ENCODE measurements around the gene TMEM94. TPM values are rescaled to one million over a fixed set of nuclear protein-coding genes. Genes with fewer than 3 reads are reported as not detected.
A peak's percentile ranks its signal among the peaks of the same experiment; 100 is the strongest.

TMEM94 gene
- total and polyA plus RNA-seq, 2 of the 13 experiments (the other 11 are each of a cell fraction or from before 2014, with no cell fraction given) = 32.6 to 134 TPM

GRCh38 chr17:75539967-75540729, 83.7 kb downstream of the TMEM94 start (continued):
- TF ChIP-seq, protein P1, sequence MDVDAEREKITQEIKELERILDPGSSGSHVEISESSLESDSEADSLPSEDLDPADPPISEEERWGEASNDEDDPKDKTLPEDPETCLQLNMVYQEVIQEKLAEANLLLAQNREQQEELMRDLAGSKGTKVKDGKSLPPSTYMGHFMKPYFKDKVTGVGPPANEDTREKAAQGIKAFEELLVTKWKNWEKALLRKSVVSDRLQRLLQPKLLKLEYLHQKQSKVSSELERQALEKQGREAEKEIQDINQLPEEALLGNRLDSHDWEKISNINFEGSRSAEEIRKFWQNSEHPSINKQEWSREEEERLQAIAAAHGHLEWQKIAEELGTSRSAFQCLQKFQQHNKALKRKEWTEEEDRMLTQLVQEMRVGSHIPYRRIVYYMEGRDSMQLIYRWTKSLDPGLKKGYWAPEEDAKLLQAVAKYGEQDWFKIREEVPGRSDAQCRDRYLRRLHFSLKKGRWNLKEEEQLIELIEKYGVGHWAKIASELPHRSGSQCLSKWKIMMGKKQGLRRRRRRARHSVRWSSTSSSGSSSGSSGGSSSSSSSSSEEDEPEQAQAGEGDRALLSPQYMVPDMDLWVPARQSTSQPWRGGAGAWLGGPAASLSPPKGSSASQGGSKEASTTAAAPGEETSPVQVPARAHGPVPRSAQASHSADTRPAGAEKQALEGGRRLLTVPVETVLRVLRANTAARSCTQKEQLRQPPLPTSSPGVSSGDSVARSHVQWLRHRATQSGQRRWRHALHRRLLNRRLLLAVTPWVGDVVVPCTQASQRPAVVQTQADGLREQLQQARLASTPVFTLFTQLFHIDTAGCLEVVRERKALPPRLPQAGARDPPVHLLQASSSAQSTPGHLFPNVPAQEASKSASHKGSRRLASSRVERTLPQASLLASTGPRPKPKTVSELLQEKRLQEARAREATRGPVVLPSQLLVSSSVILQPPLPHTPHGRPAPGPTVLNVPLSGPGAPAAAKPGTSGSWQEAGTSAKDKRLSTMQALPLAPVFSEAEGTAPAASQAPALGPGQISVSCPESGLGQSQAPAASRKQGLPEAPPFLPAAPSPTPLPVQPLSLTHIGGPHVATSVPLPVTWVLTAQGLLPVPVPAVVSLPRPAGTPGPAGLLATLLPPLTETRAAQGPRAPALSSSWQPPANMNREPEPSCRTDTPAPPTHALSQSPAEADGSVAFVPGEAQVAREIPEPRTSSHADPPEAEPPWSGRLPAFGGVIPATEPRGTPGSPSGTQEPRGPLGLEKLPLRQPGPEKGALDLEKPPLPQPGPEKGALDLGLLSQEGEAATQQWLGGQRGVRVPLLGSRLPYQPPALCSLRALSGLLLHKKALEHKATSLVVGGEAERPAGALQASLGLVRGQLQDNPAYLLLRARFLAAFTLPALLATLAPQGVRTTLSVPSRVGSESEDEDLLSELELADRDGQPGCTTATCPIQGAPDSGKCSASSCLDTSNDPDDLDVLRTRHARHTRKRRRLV (CRISPR knock-in tag; IDR thresholded peaks at IDR 0.05) = no peak
- peak; percentile 85 for TF ChIP-seq ZBTB38 (CRISPR knock-in tag; IDR thresholded peaks at IDR 0.05)
- TF ChIP-seq, protein P2, sequence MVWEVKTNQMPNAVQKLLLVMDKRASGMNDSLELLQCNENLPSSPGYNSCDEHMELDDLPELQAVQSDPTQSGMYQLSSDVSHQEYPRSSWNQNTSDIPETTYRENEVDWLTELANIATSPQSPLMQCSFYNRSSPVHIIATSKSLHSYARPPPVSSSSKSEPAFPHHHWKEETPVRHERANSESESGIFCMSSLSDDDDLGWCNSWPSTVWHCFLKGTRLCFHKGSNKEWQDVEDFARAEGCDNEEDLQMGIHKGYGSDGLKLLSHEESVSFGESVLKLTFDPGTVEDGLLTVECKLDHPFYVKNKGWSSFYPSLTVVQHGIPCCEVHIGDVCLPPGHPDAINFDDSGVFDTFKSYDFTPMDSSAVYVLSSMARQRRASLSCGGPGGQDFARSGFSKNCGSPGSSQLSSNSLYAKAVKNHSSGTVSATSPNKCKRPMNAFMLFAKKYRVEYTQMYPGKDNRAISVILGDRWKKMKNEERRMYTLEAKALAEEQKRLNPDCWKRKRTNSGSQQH (CRISPR knock-in tag; IDR thresholded peaks at IDR 0.05; ENCODE audit: low read depth) = no peak
- no peak for TF ChIP-seq NR3C1 (CRISPR knock-in tag; IDR thresholded peaks at IDR 0.05)
- no peak for TF ChIP-seq JDP2 (CRISPR knock-in tag; IDR thresholded peaks at IDR 0.05; ENCODE audit: borderline replicate concordance)
- no peak for TF ChIP-seq SYNCRIP (IDR thresholded peaks at IDR 0.05; ENCODE audit: insufficient read depth, low read depth, low read length)
- TF ChIP-seq, protein P3, sequence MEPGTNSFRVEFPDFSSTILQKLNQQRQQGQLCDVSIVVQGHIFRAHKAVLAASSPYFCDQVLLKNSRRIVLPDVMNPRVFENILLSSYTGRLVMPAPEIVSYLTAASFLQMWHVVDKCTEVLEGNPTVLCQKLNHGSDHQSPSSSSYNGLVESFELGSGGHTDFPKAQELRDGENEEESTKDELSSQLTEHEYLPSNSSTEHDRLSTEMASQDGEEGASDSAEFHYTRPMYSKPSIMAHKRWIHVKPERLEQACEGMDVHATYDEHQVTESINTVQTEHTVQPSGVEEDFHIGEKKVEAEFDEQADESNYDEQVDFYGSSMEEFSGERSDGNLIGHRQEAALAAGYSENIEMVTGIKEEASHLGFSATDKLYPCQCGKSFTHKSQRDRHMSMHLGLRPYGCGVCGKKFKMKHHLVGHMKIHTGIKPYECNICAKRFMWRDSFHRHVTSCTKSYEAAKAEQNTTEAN (CRISPR knock-in tag; conservative IDR thresholded peaks at IDR 0.05) = no peak
- TF ChIP-seq SPEN (CRISPR knock-in tag; IDR thresholded peaks at IDR 0.05; ENCODE audit: low read depth) = 0 out of 2 replicates have a peak, but pooled peaks have one; percentile 7
- no peak for TF ChIP-seq ZNF496 (CRISPR knock-in tag; IDR thresholded peaks at IDR 0.05; ENCODE audit: insufficient replicate concordance)
- no peak for TF ChIP-seq ARNTL (CRISPR knock-in tag; IDR thresholded peaks at IDR 0.05)
- TF ChIP-seq AGO2 (optimal IDR thresholded peaks at IDR 0.05; ENCODE audit: low read depth, low read length) = peak; percentile 69
- no peak for TF ChIP-seq MAZ (IDR thresholded peaks at IDR 0.05; ENCODE audit: borderline replicate concordance, low read depth, low read length)
- TF ChIP-seq MAZ (CRISPR knock-in tag; IDR thresholded peaks at IDR 0.05; ENCODE audit: low read depth) = no peak
- TF ChIP-seq ZNF547 (CRISPR knock-in tag; IDR thresholded peaks at IDR 0.05) = no peak
- TF ChIP-seq HMGA1 (CRISPR knock-in tag; conservative IDR thresholded peaks at IDR 0.05) = no peak

Measured in HepG2 (cell line).